ENCODE results near the gene COL8A1.

The COL8A1 gene

DNA sequence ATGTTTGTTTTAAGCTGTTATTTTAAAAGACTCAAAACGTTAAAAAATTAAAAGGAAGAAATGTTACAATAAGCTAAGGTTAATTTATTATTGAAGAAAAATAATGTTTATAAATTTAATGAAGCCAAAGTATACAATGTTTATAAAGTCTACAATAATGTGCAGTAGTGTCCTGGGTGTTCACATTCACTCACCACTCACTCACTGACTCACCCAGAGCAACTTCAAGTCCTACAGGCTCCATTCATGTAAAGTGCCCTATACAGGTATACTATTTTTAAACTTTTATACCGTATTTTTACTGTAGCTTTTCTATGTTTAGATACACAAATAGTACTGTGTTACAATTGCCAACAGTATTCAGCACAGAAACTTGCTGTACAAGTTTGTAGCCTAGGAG lies 55.2 kb downstream of the COL8A1 start:
- TF ChIP-seq EP300 (IDR thresholded peaks at IDR 0.05; ENCODE audit: borderline replicate concordance), result no peak
- TF ChIP-seq, protein P1, sequence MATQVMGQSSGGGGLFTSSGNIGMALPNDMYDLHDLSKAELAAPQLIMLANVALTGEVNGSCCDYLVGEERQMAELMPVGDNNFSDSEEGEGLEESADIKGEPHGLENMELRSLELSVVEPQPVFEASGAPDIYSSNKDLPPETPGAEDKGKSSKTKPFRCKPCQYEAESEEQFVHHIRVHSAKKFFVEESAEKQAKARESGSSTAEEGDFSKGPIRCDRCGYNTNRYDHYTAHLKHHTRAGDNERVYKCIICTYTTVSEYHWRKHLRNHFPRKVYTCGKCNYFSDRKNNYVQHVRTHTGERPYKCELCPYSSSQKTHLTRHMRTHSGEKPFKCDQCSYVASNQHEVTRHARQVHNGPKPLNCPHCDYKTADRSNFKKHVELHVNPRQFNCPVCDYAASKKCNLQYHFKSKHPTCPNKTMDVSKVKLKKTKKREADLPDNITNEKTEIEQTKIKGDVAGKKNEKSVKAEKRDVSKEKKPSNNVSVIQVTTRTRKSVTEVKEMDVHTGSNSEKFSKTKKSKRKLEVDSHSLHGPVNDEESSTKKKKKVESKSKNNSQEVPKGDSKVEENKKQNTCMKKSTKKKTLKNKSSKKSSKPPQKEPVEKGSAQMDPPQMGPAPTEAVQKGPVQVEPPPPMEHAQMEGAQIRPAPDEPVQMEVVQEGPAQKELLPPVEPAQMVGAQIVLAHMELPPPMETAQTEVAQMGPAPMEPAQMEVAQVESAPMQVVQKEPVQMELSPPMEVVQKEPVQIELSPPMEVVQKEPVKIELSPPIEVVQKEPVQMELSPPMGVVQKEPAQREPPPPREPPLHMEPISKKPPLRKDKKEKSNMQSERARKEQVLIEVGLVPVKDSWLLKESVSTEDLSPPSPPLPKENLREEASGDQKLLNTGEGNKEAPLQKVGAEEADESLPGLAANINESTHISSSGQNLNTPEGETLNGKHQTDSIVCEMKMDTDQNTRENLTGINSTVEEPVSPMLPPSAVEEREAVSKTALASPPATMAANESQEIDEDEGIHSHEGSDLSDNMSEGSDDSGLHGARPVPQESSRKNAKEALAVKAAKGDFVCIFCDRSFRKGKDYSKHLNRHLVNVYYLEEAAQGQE (IDR thresholded peaks at IDR 0.05; ENCODE audit: low read depth), result no peak
- TF ChIP-seq CREB1 (IDR thresholded peaks at IDR 0.05; ENCODE audit: low read depth), result no peak
- no peak for TF ChIP-seq FOXM1 (IDR thresholded peaks at IDR 0.05; ENCODE audit: borderline replicate concordance, low read depth)
- TF ChIP-seq TAF1 (IDR thresholded peaks at IDR 0.05; ENCODE audit: low read depth), result no peak
- no peak for TF ChIP-seq TEAD4 (IDR thresholded peaks at IDR 0.05)
- TF ChIP-seq CEBPB (IDR thresholded peaks at IDR 0.05), result no peak
- no peak for TF ChIP-seq YY1 (IDR thresholded peaks at IDR 0.05; ENCODE audit: low read depth)
- TF ChIP-seq EGR1 (IDR thresholded peaks at IDR 0.05), result no peak
- TF ChIP-seq NFIC (IDR thresholded peaks at IDR 0.05), result no peak
- no peak for TF ChIP-seq RAD21 (IDR thresholded peaks at IDR 0.05; ENCODE audit: low read depth)
- TF ChIP-seq MAX (IDR thresholded peaks at IDR 0.05), result no peak
- TF ChIP-seq TCF12 (IDR thresholded peaks at IDR 0.05; ENCODE audit: low read depth), result no peak
- TF ChIP-seq, protein P2, sequence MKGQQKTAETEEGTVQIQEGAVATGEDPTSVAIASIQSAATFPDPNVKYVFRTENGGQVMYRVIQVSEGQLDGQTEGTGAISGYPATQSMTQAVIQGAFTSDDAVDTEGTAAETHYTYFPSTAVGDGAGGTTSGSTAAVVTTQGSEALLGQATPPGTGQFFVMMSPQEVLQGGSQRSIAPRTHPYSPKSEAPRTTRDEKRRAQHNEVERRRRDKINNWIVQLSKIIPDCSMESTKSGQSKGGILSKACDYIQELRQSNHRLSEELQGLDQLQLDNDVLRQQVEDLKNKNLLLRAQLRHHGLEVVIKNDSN (IDR thresholded peaks at IDR 0.05), result no peak
- TF ChIP-seq ZBTB7A (IDR thresholded peaks at IDR 0.05; ENCODE audit: low read depth), result no peak

GRCh38 chr3:99696497-99696896 lies 58.1 kb downstream of the COL8A1 start:
- TF ChIP-seq EGR1 (IDR thresholded peaks at IDR 0.05) (no peak), CEBPB (IDR thresholded peaks at IDR 0.05) (peak; percentile 61; the same call in 1 of the 2 replicates), EP300 (IDR thresholded peaks at IDR 0.05; ENCODE audit: borderline replicate concordance) (no peak), FOXM1 (IDR thresholded peaks at IDR 0.05; ENCODE audit: borderline replicate concordance, low read depth) (no peak)

DNA sequence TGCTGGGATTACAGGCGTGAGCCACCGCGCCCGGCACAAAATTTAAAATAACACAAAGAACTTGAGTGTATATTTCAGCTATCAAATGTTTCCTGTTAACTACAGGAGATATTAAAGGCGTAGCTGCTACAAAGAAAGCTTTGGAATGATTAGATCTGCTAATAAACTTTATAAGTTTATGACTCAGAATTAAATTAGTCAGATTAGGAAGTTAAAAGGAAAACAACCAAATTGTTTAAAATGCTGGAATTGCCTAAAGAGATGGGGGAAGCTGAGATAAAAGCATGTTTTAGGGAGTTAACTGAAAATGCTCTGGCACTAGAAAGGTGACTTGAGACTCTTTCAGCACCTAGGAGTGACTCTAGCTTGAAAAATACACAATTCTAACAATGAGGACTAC lies 58.9 kb downstream of the COL8A1 start:
- no peak for TF ChIP-seq RAD21 (IDR thresholded peaks at IDR 0.05; ENCODE audit: low read depth)
- TF ChIP-seq EP300 (IDR thresholded peaks at IDR 0.05; ENCODE audit: borderline replicate concordance), result no peak
- TF ChIP-seq YY1 (IDR thresholded peaks at IDR 0.05; ENCODE audit: low read depth), result no peak
- TF ChIP-seq TEAD4 (IDR thresholded peaks at IDR 0.05), result no peak
- no peak for TF ChIP-seq ZBTB7A (IDR thresholded peaks at IDR 0.05; ENCODE audit: low read depth)
- no peak for TF ChIP-seq CEBPB (IDR thresholded peaks at IDR 0.05)
- TF ChIP-seq TAF1 (IDR thresholded peaks at IDR 0.05; ENCODE audit: low read depth), result no peak
- TF ChIP-seq FOXM1 (IDR thresholded peaks at IDR 0.05; ENCODE audit: borderline replicate concordance, low read depth), result no peak
- TF ChIP-seq, protein P1 (IDR thresholded peaks at IDR 0.05; ENCODE audit: low read depth), result no peak
- no peak for TF ChIP-seq EGR1 (IDR thresholded peaks at IDR 0.05)
- TF ChIP-seq CREB1 (IDR thresholded peaks at IDR 0.05; ENCODE audit: low read depth), result no peak
- TF ChIP-seq MAX (IDR thresholded peaks at IDR 0.05), result no peak
- TF ChIP-seq TCF12 (IDR thresholded peaks at IDR 0.05; ENCODE audit: low read depth), result no peak
- no peak for TF ChIP-seq NFIC (IDR thresholded peaks at IDR 0.05)

GRCh38 chr3:99698932-99699331 lies 60.5 kb downstream of the COL8A1 start:
- TF ChIP-seq MAX (IDR thresholded peaks at IDR 0.05) (no peak), ZBTB7A (IDR thresholded peaks at IDR 0.05; ENCODE audit: low read depth) (no peak), NFIC (IDR thresholded peaks at IDR 0.05) (no peak)

- TF ChIP-seq RAD21 (IDR thresholded peaks at IDR 0.05; ENCODE audit: low read depth) (no peak), YY1 (IDR thresholded peaks at IDR 0.05; ENCODE audit: low read depth) (no peak), CEBPB (IDR thresholded peaks at IDR 0.05) (no peak), MAX (IDR thresholded peaks at IDR 0.05) (no peak), CREB1 (IDR thresholded peaks at IDR 0.05; ENCODE audit: low read depth) (no peak), TEAD4 (IDR thresholded peaks at IDR 0.05) (no peak)
These were observed 61.4 kb downstream of the COL8A1 start for GRCh38 chr3:99699841-99700240.

DNA sequence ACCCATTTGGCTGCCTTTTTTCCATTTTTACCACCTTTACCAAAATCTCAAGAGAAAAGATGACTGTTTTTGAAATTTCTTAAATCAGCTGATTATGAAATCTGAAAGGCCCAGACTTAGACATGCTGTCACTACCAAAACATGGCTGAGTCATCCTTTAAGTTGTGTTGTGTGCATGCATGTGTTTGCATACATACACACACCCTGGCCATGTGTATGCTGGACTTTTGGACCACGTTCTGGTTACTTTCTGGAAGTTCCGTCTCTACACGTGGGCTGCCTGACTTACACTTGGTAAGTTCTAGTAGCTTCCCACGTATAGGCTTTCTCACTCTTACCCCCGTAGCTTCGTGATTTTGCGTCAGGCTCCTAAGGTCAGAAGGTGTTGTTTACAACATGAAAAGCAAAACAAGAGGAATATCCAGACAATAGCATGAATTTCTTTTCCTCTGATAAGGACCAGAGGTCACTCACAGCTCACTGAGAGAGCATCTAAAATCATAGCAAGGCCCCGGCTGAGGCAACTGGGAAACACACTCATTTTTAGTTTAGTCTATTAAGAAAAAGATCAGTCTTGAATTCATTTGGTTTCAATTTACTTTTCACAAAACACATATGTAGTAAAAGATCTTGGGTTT lies 62.4 kb downstream of the COL8A1 start:
- no peak for TF ChIP-seq ZBTB7A (IDR thresholded peaks at IDR 0.05; ENCODE audit: low read depth)
